Stomach (tissue), 9 donors: Measurements from ENCODE around the gene LPAR1. TPM values are rescaled to one million over a fixed set of nuclear protein-coding genes. Genes with fewer than 3 reads are reported as not detected.

ENCODE experiments used
- DNase-seq, 2 donors: peaks; one replicate each; pipeline versions ENCODE4 v3.0.0 to v3.0.0-alpha.2; 2013 to 2019
- H3K27ac ChIP-seq, 5 donors: fragments of 200-600 bp in 4 of 5; sonication (generic) in 4 of 5; one replicate each; pipeline ENCODE4 v1.5.1; 2013 to 2019; ENCODE audit warnings: mild to moderate bottlenecking in 1 of 5, moderate library complexity in 1 of 5
- H3K27me3 ChIP-seq, 3 donors: fragments of 200-600 bp; sonication (generic); one replicate each; pipeline ENCODE4 v1.5.1; 2017 to 2019; ENCODE audit warnings: mixed run types in 1 of 3
- H3K36me3 ChIP-seq, 4 donors: fragments of 200-600 bp; sonication (generic); 1 replicate in 3 of 4; 2 replicates in 1 of 4; pipeline ENCODE4 v1.5.1; 2016 to 2019
- H3K4me1 ChIP-seq, 4 donors: fragments of 200-600 bp; sonication (generic); one replicate each; pipeline ENCODE4 v1.5.1; 2016 to 2019
- H3K4me3 ChIP-seq, 4 donors: fragments of 200-600 bp; sonication (generic) in 3 of 4; one replicate each; pipeline ENCODE4 v1.5.1; 2016 to 2019; ENCODE audit warnings: mild to moderate bottlenecking in 1 of 4
- H3K9me3 ChIP-seq, 4 donors: fragments of 200-600 bp; sonication (generic); one replicate each; pipeline ENCODE4 v1.5.1; 2016 to 2019
- EP300 ChIP-seq: sonication (generic); formaldehyde crosslinking; IDR thresholded peaks from one replicate; pipeline ENCODE4 v1.6.1; 2017; ENCODE audit warnings: antibody characterized with exemption
- POLR2A ChIP-seq, 4 donors: fragments of 450-650 bp; IDR thresholded peaks; one replicate each; pipeline ENCODE4 v1.6.1; 2016; ENCODE audit warnings: antibody characterized with exemption in 4 of 4, control low read depth in 2 of 4, mild to moderate bottlenecking in 1 of 4, moderate library complexity in 1 of 4
- POLR2AphosphoS5 ChIP-seq, 3 donors: sonication (generic); formaldehyde crosslinking; IDR thresholded peaks; one replicate each; pipeline ENCODE4 v1.6.1; 2016; ENCODE audit warnings: antibody characterized with exemption in 3 of 3
- WGBS, 5 donors: extraction: QIAGEN DNeasy Blood & Tissue Kit in 3 of 5; methylation state at CpG; one replicate each; pipeline versions ENCODE4 v1.1.5 to v1.1.7; 2013 to 2018; 5-methylcytosine and 5-hydroxymethylcytosine counted together
- intact Hi-C: fragments of 100-400 bp; cut with DNase I; formaldehyde crosslinking; loops from one replicate; pipeline ENCODE4 v1.15.1; 2023; ENCODE audit warnings: low total_unique reads
- polyA plus RNA-seq, 3 donors: library from polyadenylated mRNA; stranded (reverse); fragments of 200-250 nt; gene quantifications; one replicate each; pipeline ENCODE4 v1.2.3, GENCODE V29; 2013
- total RNA-seq, 5 donors: library from RNA; depleted of rRNA; stranded (reverse); fragments of >200 nt; gene quantifications; one replicate each; pipeline versions ENCODE4 v1.1.0 to v1.2.3, GENCODE V29; 2014 to 2016
- TF ChIP-seq, protein P1 (sequence below), 7 experiments: fragments of 450-650 bp in 4 of 7; fragments of 200-600 bp in 3 of 7; sonication (generic) in 3 of 7; IDR thresholded peaks; one replicate each; pipeline ENCODE4 v1.5.1; 2016 to 2019; ENCODE audit warnings: antibody characterized with exemption in 7 of 7, control low read depth in 2 of 7, mild to moderate bottlenecking in 1 of 7
- donor health status: healthy with polysubstance abuse.
- donor health status: Bipolar disorder and iron deficiency.
- donor health status: healthy.

The LPAR1 gene
- total and polyA plus RNA-seq, 8 donors: 7.4 to 40.0 (median 21.2) TPM

DNA sequence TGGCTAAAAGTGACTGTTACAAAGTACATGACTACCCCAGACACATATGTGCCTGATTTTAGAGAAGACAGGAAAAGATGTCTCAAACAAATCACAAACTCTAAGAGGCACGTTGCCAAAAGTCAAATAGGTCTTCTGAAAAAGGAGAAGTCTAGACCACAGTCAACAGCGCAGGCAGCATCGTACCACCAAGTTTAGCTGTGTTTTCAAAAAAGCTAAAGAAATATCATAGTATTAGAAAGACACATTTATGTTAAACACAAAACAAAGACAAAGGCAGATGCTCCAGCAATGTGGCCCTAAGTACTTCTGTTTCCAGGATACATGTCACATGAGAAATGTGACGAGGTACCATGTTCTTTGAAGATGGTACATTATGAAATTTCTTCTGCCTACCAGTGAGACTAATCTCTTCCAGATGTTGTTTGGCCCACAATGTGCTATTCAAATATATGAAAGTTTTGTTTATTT, 43.5 kb downstream of the LPAR1 start:
- Histone ChIP-seq H3K27ac (peak overlapping the region in 3 of 5 donors; percentile 41 to 68 (median 63)), H3K36me3 (no peaks in the 10 kb centered on the region), H3K27me3 (no peaks in the 10 kb centered on the region), H3K4me1 (peaks cover 0 to 37% (median 6%) of the 10 kb centered on the region in 4 donors), H3K9me3 (no peaks in the 10 kb centered on the region), H3K4me3 (no peak overlapping the region)
- 55 to 71% (median 64%) methylated on average over 4 of the region's 4 CpGs for WGBS, 5 donors
- TF ChIP-seq POLR2A (IDR thresholded peaks at IDR 0.05) (no peak), EP300 (no peak), POLR2AphosphoS5 (IDR thresholded peaks at IDR 0.05) (no peak)
- TF ChIP-seq, protein P1, sequence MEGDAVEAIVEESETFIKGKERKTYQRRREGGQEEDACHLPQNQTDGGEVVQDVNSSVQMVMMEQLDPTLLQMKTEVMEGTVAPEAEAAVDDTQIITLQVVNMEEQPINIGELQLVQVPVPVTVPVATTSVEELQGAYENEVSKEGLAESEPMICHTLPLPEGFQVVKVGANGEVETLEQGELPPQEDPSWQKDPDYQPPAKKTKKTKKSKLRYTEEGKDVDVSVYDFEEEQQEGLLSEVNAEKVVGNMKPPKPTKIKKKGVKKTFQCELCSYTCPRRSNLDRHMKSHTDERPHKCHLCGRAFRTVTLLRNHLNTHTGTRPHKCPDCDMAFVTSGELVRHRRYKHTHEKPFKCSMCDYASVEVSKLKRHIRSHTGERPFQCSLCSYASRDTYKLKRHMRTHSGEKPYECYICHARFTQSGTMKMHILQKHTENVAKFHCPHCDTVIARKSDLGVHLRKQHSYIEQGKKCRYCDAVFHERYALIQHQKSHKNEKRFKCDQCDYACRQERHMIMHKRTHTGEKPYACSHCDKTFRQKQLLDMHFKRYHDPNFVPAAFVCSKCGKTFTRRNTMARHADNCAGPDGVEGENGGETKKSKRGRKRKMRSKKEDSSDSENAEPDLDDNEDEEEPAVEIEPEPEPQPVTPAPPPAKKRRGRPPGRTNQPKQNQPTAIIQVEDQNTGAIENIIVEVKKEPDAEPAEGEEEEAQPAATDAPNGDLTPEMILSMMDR (IDR thresholded peaks at IDR 0.05): no peak
- intact Hi-C loops: no loop called here
- DNase-seq: no peak

DNA sequence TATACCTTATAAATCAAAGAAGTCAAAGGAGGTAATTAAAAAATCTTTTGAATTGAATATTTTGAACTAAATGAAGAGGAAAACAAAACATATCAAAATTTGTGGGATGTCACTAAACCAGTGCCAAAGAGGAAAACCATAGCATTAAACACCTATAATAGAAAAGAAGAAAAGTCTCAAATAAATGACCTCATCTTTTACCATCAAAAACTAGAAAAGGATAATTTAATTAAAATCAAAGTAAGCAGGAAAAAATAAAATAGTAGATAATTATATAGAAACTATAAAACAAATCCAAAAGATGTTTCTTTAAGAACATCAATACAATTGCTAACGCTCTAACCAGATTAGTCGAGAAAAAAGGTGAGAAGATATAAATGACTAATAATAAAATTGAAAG, 47.8 kb downstream of the LPAR1 start:
- Histone ChIP-seq H3K27ac (no peak overlapping the region), H3K36me3 (no peaks in the 10 kb centered on the region), H3K4me3 (no peak overlapping the region), H3K27me3 (no peaks in the 10 kb centered on the region), H3K4me1 (peaks cover 0 to 25% (median 6%) of the 10 kb centered on the region in 4 donors), H3K9me3 (no peaks in the 10 kb centered on the region)
- 88 to 95% (median 94%) methylated on average over 2 of the region's 2 CpGs for WGBS, 5 donors
- DNase-seq: no peak
- TF ChIP-seq POLR2AphosphoS5 (IDR thresholded peaks at IDR 0.05): no peak
- TF ChIP-seq, protein P1 (IDR thresholded peaks at IDR 0.05): no peak
- no peak for TF ChIP-seq POLR2A (IDR thresholded peaks at IDR 0.05)
- no peak for TF ChIP-seq EP300
- intact Hi-C loops: no loop called here

DNA sequence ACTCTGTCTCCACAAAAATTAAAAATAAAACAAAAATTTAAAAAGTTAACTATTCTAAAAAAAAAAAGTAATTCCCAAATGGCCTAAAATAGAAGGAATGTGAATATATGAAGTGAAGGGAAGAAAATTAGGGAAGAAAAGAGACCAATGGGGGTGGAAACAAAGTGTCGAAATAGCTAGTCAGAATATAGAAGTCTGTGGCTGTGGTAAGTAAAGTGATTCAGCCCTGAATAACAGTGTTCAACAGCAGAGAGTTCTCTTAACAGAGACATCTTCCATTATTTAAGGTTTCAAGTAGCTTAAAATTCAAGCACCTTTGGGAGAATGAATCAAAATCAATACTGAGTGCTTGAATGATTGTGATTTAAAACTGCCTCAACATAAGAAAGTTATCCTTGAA, 51.7 kb downstream of the LPAR1 start:
- intact Hi-C loops: no loop called here
- no peak overlapping the region for H3K27ac ChIP-seq
- no peak overlapping the region for H3K4me3 ChIP-seq
- no peaks in the 10 kb centered on the region for H3K27me3 ChIP-seq
- TF ChIP-seq POLR2A (IDR thresholded peaks at IDR 0.05) (no peak), POLR2AphosphoS5 (IDR thresholded peaks at IDR 0.05) (no peak), EP300 (no peak)
- TF ChIP-seq, protein P1 (IDR thresholded peaks at IDR 0.05): no peak
- no peak for DNase-seq
- H3K9me3 ChIP-seq: no peaks in the 10 kb centered on the region
- 83 to 100% (median 89%) methylated on average over 1 of the region's 1 CpG for WGBS, 5 donors
- no peaks in the 10 kb centered on the region for H3K36me3 ChIP-seq
- H3K4me1 ChIP-seq: peaks cover 0 to 14% (median 6%) of the 10 kb centered on the region in 4 donors

DNA sequence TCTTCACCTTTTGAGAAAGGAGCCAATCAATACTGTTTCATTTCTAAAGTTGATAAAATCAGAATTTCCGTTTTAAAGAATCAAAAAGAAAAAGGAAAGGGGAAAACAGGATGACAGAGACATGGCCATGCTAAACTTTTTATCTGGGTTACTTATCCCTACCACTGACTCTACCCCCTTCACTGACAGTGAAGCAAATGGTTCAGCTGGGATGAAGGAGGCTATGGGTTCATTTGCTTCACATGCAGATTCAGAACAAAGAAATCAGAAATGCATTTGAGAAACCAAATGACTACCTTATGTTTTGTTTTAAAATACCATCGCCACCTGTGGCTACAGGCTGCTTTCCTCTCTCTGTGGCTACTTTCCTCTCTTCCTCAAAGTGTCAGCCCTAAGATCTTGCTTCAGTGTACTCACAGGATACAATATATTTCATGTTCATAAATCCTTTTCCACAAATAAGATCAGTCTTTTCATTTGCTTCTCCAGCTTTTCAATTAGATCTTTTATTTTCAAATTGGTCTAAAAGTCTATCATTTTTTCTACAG, 53.3 kb downstream of the LPAR1 start:
- DNase-seq: no peak
- TF ChIP-seq, protein P1 (IDR thresholded peaks at IDR 0.05): no peak
- TF ChIP-seq EP300: no peak
- TF ChIP-seq POLR2AphosphoS5 (IDR thresholded peaks at IDR 0.05): no peak
- TF ChIP-seq POLR2A (IDR thresholded peaks at IDR 0.05): no peak
- no peaks in the 10 kb centered on the region for H3K9me3 ChIP-seq
- H3K27me3 ChIP-seq: no peaks in the 10 kb centered on the region
- WGBS, 5 donors: 51 to 78% (median 67%) methylated on average over 2 of the region's 2 CpGs
- no peak overlapping the region for H3K27ac ChIP-seq
- H3K4me3 ChIP-seq: no peak overlapping the region
- H3K4me1 ChIP-seq: peaks cover 0 to 6% (median 3%) of the 10 kb centered on the region in 4 donors
- no peaks in the 10 kb centered on the region for H3K36me3 ChIP-seq
- intact Hi-C loops: no loop called here
